WTC11 (cell line): ENCODE measurements around the gene DUSP2. TPM values are rescaled to one million over a fixed set of nuclear protein-coding genes. Genes with fewer than 3 reads are reported as not detected.

Experiments
- ATAC-seq: fragments of 200-7000 bp; cut with Tn5 transposase; 2 replicates; pipeline ENCODE4 v1.10.0; 2021; ENCODE audit warnings: mild to moderate bottlenecking, moderate library complexity
- CTCF ChIA-PET: fragments of 300-600 bp; sonication (Branson Sonifier 250); formaldehyde crosslinking; loops from one replicate; lab custom pipeline; 2021; ENCODE audit warnings: antibody characterized with exemption; lab: Charles Lee
- POLR2A ChIA-PET: fragments of 350-600 bp; sonication (Branson Sonifier 250); formaldehyde crosslinking; loops from one replicate; lab custom pipeline; 2021; ENCODE audit warnings: antibody characterized with exemption; lab: Charles Lee
- DNase-seq: peaks from one replicate; pipeline ENCODE4 v3.0.0; 2021; ENCODE audit warnings: low spot score
- H3K27ac Mint-ChIP-seq: 2 replicates; pipeline ENCODE4 v1.8.0; 2021; ENCODE audit warnings: mixed read lengths
- H3K27me3 Mint-ChIP-seq: 2 replicates; pipeline ENCODE4 v1.8.0; 2021; ENCODE audit warnings: low read depth, mild to moderate bottlenecking, moderate library complexity, mixed read lengths
- H3K36me3 Mint-ChIP-seq: 2 replicates; pipeline ENCODE4 v1.8.0; 2021; ENCODE audit warnings: mixed read lengths
- H3K4me1 Mint-ChIP-seq: 2 replicates; pipeline ENCODE4 v1.8.0; 2022; ENCODE audit warnings: mixed read lengths
- H3K4me3 Mint-ChIP-seq: 2 replicates; pipeline ENCODE4 v1.8.0; 2021; ENCODE audit warnings: mild to moderate bottlenecking, moderate library complexity, mixed read lengths
- H3K9me3 Mint-ChIP-seq: 2 replicates; pipeline ENCODE4 v1.8.0; 2021; ENCODE audit warnings: mixed read lengths
- ATF1 ChIP-seq: sonication (generic); formaldehyde crosslinking; IDR thresholded peaks from 2 replicates; pipeline ENCODE4 v1.8.1; 2023; ENCODE audit warnings: mild to moderate bottlenecking, moderate library complexity, missing genetic modification reagents
- ATF2 ChIP-seq: sonication (generic); formaldehyde crosslinking; IDR thresholded peaks from 2 replicates; pipeline ENCODE4 v1.8.1; 2022; ENCODE audit warnings: low read depth, missing genetic modification reagents, borderline replicate concordance
- ATF3 ChIP-seq: sonication (generic); formaldehyde crosslinking; conservative IDR thresholded peaks from 2 replicates; pipeline ENCODE4 v1.8.1; 2022; ENCODE audit warnings: mild to moderate bottlenecking, missing genetic modification reagents
- CREB1 ChIP-seq: sonication (generic); formaldehyde crosslinking; IDR thresholded peaks from 2 replicates; pipeline ENCODE4 v1.8.0; 2023; ENCODE audit warnings: mild to moderate bottlenecking, missing genetic modification reagents
- E2F5 ChIP-seq: sonication (generic); formaldehyde crosslinking; IDR thresholded peaks from 2 replicates; pipeline ENCODE4 v1.8.1; 2022; ENCODE audit warnings: mild to moderate bottlenecking, moderate library complexity, missing genetic modification reagents
- ELF4 ChIP-seq: sonication (generic); formaldehyde crosslinking; IDR thresholded peaks from 2 replicates; pipeline ENCODE4 v1.8.1; 2022; ENCODE audit warnings: low read depth, mild to moderate bottlenecking, moderate library complexity, missing genetic modification reagents
- IRF1 ChIP-seq: sonication (generic); formaldehyde crosslinking; IDR thresholded peaks from 2 replicates; pipeline ENCODE4 v1.8.0; 2023; ENCODE audit warnings: missing genetic modification reagents
- IRF2 ChIP-seq: sonication (generic); formaldehyde crosslinking; IDR thresholded peaks from 2 replicates; pipeline ENCODE4 v1.8.0; 2022; ENCODE audit warnings: low read depth, missing genetic modification reagents, borderline replicate concordance
- JUN ChIP-seq: sonication (generic); formaldehyde crosslinking; IDR thresholded peaks from 2 replicates; pipeline ENCODE4 v1.8.0; 2023; ENCODE audit warnings: mild to moderate bottlenecking, missing genetic modification reagents
- MAX ChIP-seq: sonication (generic); formaldehyde crosslinking; IDR thresholded peaks from 2 replicates; pipeline ENCODE4 v1.8.0; 2022; ENCODE audit warnings: mild to moderate bottlenecking, missing genetic modification reagents
- NFATC4 ChIP-seq: fragments of 250-450 bp; sonication (Bioruptor Pico); IDR thresholded peaks from 2 replicates; pipeline ENCODE4 v1.9.0; 2021; ENCODE audit warnings: mild to moderate bottlenecking
- SMAD3 ChIP-seq: sonication (generic); formaldehyde crosslinking; IDR thresholded peaks from 2 replicates; pipeline ENCODE4 v1.8.0; 2022; ENCODE audit warnings: missing genetic modification reagents, mild to moderate bottlenecking, borderline replicate concordance
- TCF7 ChIP-seq: sonication (generic); formaldehyde crosslinking; IDR thresholded peaks from 2 replicates; pipeline ENCODE4 v1.8.0; 2022; ENCODE audit warnings: mild to moderate bottlenecking, low read depth, missing genetic modification reagents, moderate library complexity
- USF2 ChIP-seq: sonication (generic); formaldehyde crosslinking; IDR thresholded peaks from 2 replicates; pipeline ENCODE4 v1.8.1; 2023; ENCODE audit warnings: mild to moderate bottlenecking, missing genetic modification reagents, moderate library complexity
- ZBTB43 ChIP-seq: sonication (generic); formaldehyde crosslinking; IDR thresholded peaks from 2 replicates; pipeline ENCODE4 v1.8.1; 2023; ENCODE audit warnings: mild to moderate bottlenecking, missing genetic modification reagents
- ZNF121 ChIP-seq: sonication (generic); formaldehyde crosslinking; IDR thresholded peaks from 2 replicates; pipeline ENCODE4 v1.8.0; 2023; ENCODE audit warnings: missing genetic modification reagents
- ZNF263 ChIP-seq: sonication (generic); formaldehyde crosslinking; IDR thresholded peaks from 2 replicates; pipeline ENCODE4 v1.8.1; 2022; ENCODE audit warnings: low read depth, mild to moderate bottlenecking, moderate library complexity, missing genetic modification reagents
- ZNF423 ChIP-seq: fragments of 250-450 bp; sonication (Bioruptor Pico); IDR thresholded peaks from 2 replicates; pipeline ENCODE4 v2.1.2; 2022; ENCODE audit warnings: mild to moderate bottlenecking, moderate library complexity
- ZSCAN18 ChIP-seq: fragments of 250-450 bp; sonication (Bioruptor Pico); IDR thresholded peaks from 2 replicates; pipeline ENCODE4 v2.1.2; 2022; ENCODE audit warnings: mild to moderate bottlenecking, moderate library complexity
- total RNA-seq: library from RNA; stranded (reverse); gene quantifications from 3 replicates; pipeline ENCODE4 v1.2.3, GENCODE V29; 2021

Gene DUSP2
- total RNA-seq, 1 experiment from 2014 or later, result 4.7 TPM

- CTCF ChIA-PET, result interaction anchor here (1.0 kb wide), 1 partner anchor 12 kb away, joined by 3 read pairs; no protein-coding TSS in a partner anchor
Measured at GRCh38 chr2:96186562-96186961, 41.3 kb upstream of the DUSP2 start.

GRCh38 chr2:96185516-96185915 lies 40.3 kb upstream of the DUSP2 start:
- DNase-seq, result no peak
- TF ChIP-seq IRF2 (no peak), ZNF423 (CRISPR knock-in tag) (no peak), ATF2 (CRISPR knock-in tag) (no peak), ATF1 (CRISPR knock-in tag) (no peak), ATF3 (CRISPR knock-in tag) (no peak), NFATC4 (no peak), IRF1 (CRISPR knock-in tag) (no peak), ZBTB43 (CRISPR knock-in tag) (no peak), SMAD3 (CRISPR knock-in tag) (no peak), JUN (CRISPR knock-in tag) (no peak), ZSCAN18 (no peak), E2F5 (CRISPR knock-in tag) (no peak), ZNF263 (CRISPR knock-in tag) (no peak), USF2 (CRISPR knock-in tag) (no peak), TCF7 (CRISPR knock-in tag) (no peak), ELF4 (CRISPR knock-in tag) (no peak), CREB1 (no peak), ZNF121 (no peak)
- Mint-ChIP-seq H3K9me3 (no peaks in the 10 kb centered on the region), H3K4me1 (no peaks in the 10 kb centered on the region), H3K4me3 (no peak overlapping the region), H3K27ac (no peak overlapping the region), H3K36me3 (peaks cover 39% of the 10 kb centered on the region), H3K27me3 (no peaks in the 10 kb centered on the region)
- ChIA-PET CTCF (interaction anchor here (0.8 to 3.2 kb wide), 2 partner anchors 11 to 47 kb away, joined by 4 to 17 read pairs; partner anchors contain the start of gene ASTL), POLR2A (no interaction called here)
- no peak for ATAC-seq

More at GRCh38 chr2:96186562-96186961, 41.3 kb upstream of the DUSP2 start:
- H3K27ac Mint-ChIP-seq, result no peak overlapping the region
- H3K9me3 Mint-ChIP-seq, result no peaks in the 10 kb centered on the region
- H3K4me1 Mint-ChIP-seq, result no peaks in the 10 kb centered on the region
- POLR2A ChIA-PET, result no interaction called here
- DNase-seq, result no peak
- no peak for ATAC-seq
- H3K27me3 Mint-ChIP-seq, result no peaks in the 10 kb centered on the region
- no peak overlapping the region for H3K4me3 Mint-ChIP-seq
- TF ChIP-seq MAX, result no peak
- peaks cover 43% of the 10 kb centered on the region for H3K36me3 Mint-ChIP-seq
